ENCODE data around the gene ADAMTSL1. TPM values are rescaled to one million over a fixed set of nuclear protein-coding genes. Genes with fewer than 3 reads are reported as not detected.

Gene ADAMTSL1
- total RNA-seq, 4 donors from 2014 or later, result 13.3 to 39.7 (median 27.2) TPM

GRCh38 chr9:18516514-18516913, 42.6 kb downstream of the ADAMTSL1 start:
- in situ Hi-C loops (cut with MboI; ENCODE audit: low pct_ligation_motif_present in 1 of 4, low pct_unique_long_range_greater_than_20kb in 1 of 4, low sequenced_read_pairs in 3 of 4), result no loop called here
- intact Hi-C loops (cut with DNase I; ENCODE audit: low total_unique reads), result no loop called here
- H3K27me3 ChIP-seq, result no peaks in the 10 kb centered on the region
- no peak overlapping the region for H3K27ac ChIP-seq
- no peaks in the 10 kb centered on the region for H3K9me3 ChIP-seq
- TF ChIP-seq POLR2AphosphoS5 (IDR thresholded peaks at IDR 0.05) (no peak), EP300 (IDR thresholded peaks at IDR 0.05; ENCODE audit: low read depth) (no peak), POLR2A (IDR thresholded peaks at IDR 0.05) (no peak), CTCF (IDR thresholded peaks at IDR 0.05) (no peak)
- no peaks in the 10 kb centered on the region for H3K4me1 ChIP-seq
- DNase-seq, result no peak
- no peak overlapping the region for H3K4me3 ChIP-seq
- H3K36me3 ChIP-seq, result no peaks in the 10 kb centered on the region

DNA sequence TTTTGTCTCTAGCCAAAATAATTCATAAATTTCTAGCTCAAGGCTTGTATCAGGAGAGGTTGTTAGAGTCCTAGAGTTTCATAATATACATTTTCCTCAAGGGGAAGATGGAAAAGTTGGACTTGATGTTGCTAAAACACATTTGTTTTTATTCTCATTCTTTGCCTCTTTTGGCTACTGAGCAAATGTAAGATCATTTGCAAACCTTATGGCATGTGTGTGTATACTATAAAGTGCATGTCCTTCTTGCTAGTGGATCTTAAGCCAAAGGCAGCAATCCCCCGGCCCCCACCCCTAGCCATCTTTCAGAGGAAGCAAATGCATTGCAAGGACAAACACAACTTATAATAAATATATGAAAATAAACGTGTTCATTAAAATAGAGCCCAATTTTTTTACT, 43.0 kb downstream of the ADAMTSL1 start:
- TF ChIP-seq EP300 (IDR thresholded peaks at IDR 0.05; ENCODE audit: low read depth) (no peak), CTCF (IDR thresholded peaks at IDR 0.05) (no peak), POLR2AphosphoS5 (IDR thresholded peaks at IDR 0.05) (no peak), POLR2A (IDR thresholded peaks at IDR 0.05) (no peak)
- intact Hi-C loops (cut with DNase I; ENCODE audit: low total_unique reads) (no loop called here), in situ Hi-C loops (cut with MboI; ENCODE audit: low pct_ligation_motif_present in 1 of 4, low pct_unique_long_range_greater_than_20kb in 1 of 4, low sequenced_read_pairs in 3 of 4) (no loop called here)
- 61 to 74% methylated on average over 2 of the region's 2 CpGs for WGBS, 2 donors (ENCODE audit: low coverage in 1 of 2)
- H3K27me3 ChIP-seq, result no peaks in the 10 kb centered on the region
- H3K27ac ChIP-seq, result no peak overlapping the region
- H3K4me1 ChIP-seq, result no peaks in the 10 kb centered on the region
- DNase-seq, result no peak
- no peak overlapping the region for H3K4me3 ChIP-seq
- no peaks in the 10 kb centered on the region for H3K36me3 ChIP-seq
- no peaks in the 10 kb centered on the region for H3K9me3 ChIP-seq

- no peak for TF ChIP-seq CTCF (IDR thresholded peaks at IDR 0.05)
- TF ChIP-seq POLR2A (IDR thresholded peaks at IDR 0.05), result no peak
- no peak for TF ChIP-seq EP300 (IDR thresholded peaks at IDR 0.05; ENCODE audit: low read depth)
- no peak for TF ChIP-seq POLR2AphosphoS5 (IDR thresholded peaks at IDR 0.05)
- intact Hi-C loops (cut with DNase I; ENCODE audit: low total_unique reads), result no loop called here
- no peak for DNase-seq
- Histone ChIP-seq H3K4me1 (no peaks in the 10 kb centered on the region), H3K36me3 (no peaks in the 10 kb centered on the region), H3K27me3 (no peaks in the 10 kb centered on the region), H3K4me3 (no peak overlapping the region), H3K27ac (no peak overlapping the region), H3K9me3 (no peaks in the 10 kb centered on the region)
- in situ Hi-C loops (cut with MboI; ENCODE audit: low pct_ligation_motif_present in 1 of 4, low pct_unique_long_range_greater_than_20kb in 1 of 4, low sequenced_read_pairs in 3 of 4), result no loop called here
- 82 to 89% methylated on average over 3 of the region's 3 CpGs for WGBS, 2 donors (ENCODE audit: low coverage in 1 of 2)
Observed at GRCh38 chr9:18520416-18521047, 46.6 kb downstream of the ADAMTSL1 start.

DNA sequence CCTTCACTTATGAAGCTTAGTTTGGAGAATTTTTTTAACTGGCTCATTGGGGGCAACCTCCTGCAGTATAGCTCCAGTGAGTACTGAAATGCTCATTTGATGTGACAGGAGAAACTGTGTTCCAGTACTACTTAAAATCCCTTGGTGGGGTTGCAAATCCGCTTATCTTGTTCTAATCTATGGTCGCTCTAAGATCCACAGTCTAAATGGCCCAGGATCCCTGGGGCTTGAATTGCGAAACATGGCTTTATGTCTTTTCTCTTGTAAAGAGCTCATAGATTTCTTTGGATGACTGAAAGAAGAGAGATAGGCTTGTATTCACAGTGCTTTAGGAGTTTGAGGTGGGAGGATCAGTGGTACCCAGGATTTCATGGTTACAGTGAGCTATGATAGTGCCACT, 52.7 kb downstream of the ADAMTSL1 start:
- no peak overlapping the region for H3K27ac ChIP-seq
- no peak for DNase-seq
- TF ChIP-seq POLR2AphosphoS5 (IDR thresholded peaks at IDR 0.05) (no peak), CTCF (IDR thresholded peaks at IDR 0.05) (no peak), EP300 (IDR thresholded peaks at IDR 0.05; ENCODE audit: low read depth) (no peak)
- H3K4me1 ChIP-seq, result no peaks in the 10 kb centered on the region
- no peaks in the 10 kb centered on the region for H3K27me3 ChIP-seq
- 86 to 100% methylated on average over 3 of the region's 3 CpGs for WGBS, 2 donors (ENCODE audit: low coverage in 1 of 2)
- in situ Hi-C loops (cut with MboI; ENCODE audit: low pct_ligation_motif_present in 1 of 4, low pct_unique_long_range_greater_than_20kb in 1 of 4, low sequenced_read_pairs in 3 of 4), result no loop called here
- intact Hi-C loops (cut with DNase I; ENCODE audit: low total_unique reads), result no loop called here
- no peaks in the 10 kb centered on the region for H3K36me3 ChIP-seq
- no peaks in the 10 kb centered on the region for H3K9me3 ChIP-seq
- H3K4me3 ChIP-seq, result no peak overlapping the region

All from transverse colon (tissue), 4 donors.